ENCODE results near the gene PIN4.
"Not testable (repeated sequence)": the region's sequence is repeated elsewhere in the genome, so short reads cannot be mapped to it uniquely, and the experiment has no call there.

PIN4 gene

GRCh38 chrX:72181178-72182125, at the start of gene PIN4:
Gene PIN4 (plus strand): TSS chrX:72181757. CDS start chrX:72181786, 29 bp downstream.
- peak; percentile 96 for DNase-seq (ENCODE audit: low read depth)

GRCh38 chrX:72132456-72132855, 49.1 kb upstream of the PIN4 start:
- DNase-seq (ENCODE audit: low read depth), result no peak

GRCh38 chrX:72133851-72134546, 47.6 kb upstream of the PIN4 start:
- no peak for DNase-seq (ENCODE audit: low read depth)

GRCh38 chrX:72137846-72138495, 43.6 kb upstream of the PIN4 start:
- DNase-seq (ENCODE audit: low read depth), result no peak

- DNase-seq (ENCODE audit: low read depth), result no peak
These were observed 42.0 kb upstream of the PIN4 start for GRCh38 chrX:72139538-72139937.

- peak; percentile 4 for DNase-seq (ENCODE audit: low read depth)
These were observed 40.1 kb upstream of the PIN4 start for GRCh38 chrX:72141372-72142004.

- DNase-seq (ENCODE audit: low read depth), result no peak
These were observed 39.3 kb upstream of the PIN4 start for GRCh38 chrX:72142094-72142793.

- DNase-seq (ENCODE audit: low read depth), result no peak
These were observed 38.6 kb upstream of the PIN4 start for GRCh38 chrX:72142794-72143608.

GRCh38 chrX:72143609-72143907, 38.0 kb upstream of the PIN4 start:
- no peak for DNase-seq (ENCODE audit: low read depth)

- DNase-seq (ENCODE audit: low read depth), result no peak
These were observed 36.4 kb upstream of the PIN4 start for GRCh38 chrX:72145181-72145580.

GRCh38 chrX:72146527-72146926, 35.0 kb upstream of the PIN4 start:
- no peak for DNase-seq (ENCODE audit: low read depth)

- DNase-seq (ENCODE audit: low read depth), result no peak
These were observed 22.8 kb upstream of the PIN4 start for GRCh38 chrX:72158773-72159172.

- DNase-seq (ENCODE audit: low read depth), result no peak
These were observed 21.8 kb upstream of the PIN4 start for GRCh38 chrX:72159769-72160168.

- no peak for DNase-seq (ENCODE audit: low read depth)
These were observed 16.0 kb upstream of the PIN4 start for GRCh38 chrX:72165551-72165950.

GRCh38 chrX:72169008-72169728, 12.4 kb upstream of the PIN4 start:
- DNase-seq (ENCODE audit: low read depth), result no peak

- DNase-seq (ENCODE audit: low read depth), result not testable (repeated sequence)
These were observed 5.3 kb upstream of the PIN4 start for GRCh38 chrX:72176289-72176688.

GRCh38 chrX:72176981-72177380, 4.6 kb upstream of the PIN4 start:
- DNase-seq (ENCODE audit: low read depth), result no peak

GRCh38 chrX:72180539-72180938, 1.0 kb upstream of the PIN4 start:
- no peak for DNase-seq (ENCODE audit: low read depth)

- no peak for DNase-seq (ENCODE audit: low read depth)
These were observed 1.4 kb downstream of the PIN4 start for GRCh38 chrX:72182924-72183323.

- peak; percentile 86 for DNase-seq (ENCODE audit: low read depth)
These were observed 20.4 kb downstream of the PIN4 start for GRCh38 chrX:72201836-72202536.
